ENCODE data around the gene TGFA. TPM values are rescaled to one million over a fixed set of nuclear protein-coding genes. Genes with fewer than 3 reads are reported as not detected.

TGFA gene
- total and polyA plus RNA-seq, 7 experiments from 2014 or later = 0.44 to 3.2 (median 1.9) TPM; not detected in 1

- Histone ChIP-seq H3K27ac (ENCODE audit: low read depth, low read length) (no peak overlapping the region), H3K27me3 (ENCODE audit: control insufficient read depth in 2 of 2, insufficient read depth in 2 of 2, low read length in 2 of 2) (no peaks in the 10 kb centered on the region), H3K4me3 (ENCODE audit: low read length) (no peak overlapping the region), H3K36me3 (ENCODE audit: control insufficient read depth in 2 of 3, insufficient read depth in 3 of 3, low read length in 3 of 3) (no peaks in the 10 kb centered on the region), H3K9me3 (ENCODE audit: control insufficient read depth in 2 of 3, low read length in 3 of 3) (no peaks in the 10 kb centered on the region), H3K4me1 (ENCODE audit: control insufficient read depth in 2 of 2, insufficient read depth in 2 of 2, low read length in 2 of 2) (no peaks in the 10 kb centered on the region)
- Mint-ChIP-seq H3K4me3 (no peak overlapping the region), H3K36me3 (no peaks in the 10 kb centered on the region), H3K27ac (no peak overlapping the region), H3K9me3 (peaks cover 0 to 2% (median 0%) of the 10 kb centered on the region in 11 donors), H3K27me3 (peaks cover 0 to 29% (median 6%) of the 10 kb centered on the region in 5 donors), H3K4me1 (peaks cover 0 to 14% (median 0%) of the 10 kb centered on the region in 7 donors)
- ChIA-PET POLR2A (no interaction called here), CTCF (interaction anchor here (0.8 to 1.0 kb wide), 2 partner anchors 15 to 464 kb away, joined by 3 read pairs; no protein-coding TSS in a partner anchor)
- intact Hi-C loops (cut with micrococcal nuclease) = no loop called here
- ATAC-seq (no peak), DNase-seq (no peak)
Observed at GRCh38 chr2:70400539-70400938, 153.1 kb downstream of the TGFA start.

GRCh38 chr2:70399046-70399445, 154.6 kb downstream of the TGFA start:
- no peak overlapping the region for H3K4me3 ChIP-seq (ENCODE audit: low read length)
- H3K36me3 ChIP-seq (ENCODE audit: control insufficient read depth in 2 of 3, insufficient read depth in 3 of 3, low read length in 3 of 3) = no peaks in the 10 kb centered on the region
- no peaks in the 10 kb centered on the region for H3K9me3 ChIP-seq (ENCODE audit: control insufficient read depth in 2 of 3, low read length in 3 of 3)
- Mint-ChIP-seq H3K4me1 (peaks cover 0 to 14% (median 0%) of the 10 kb centered on the region in 7 donors), H3K36me3 (no peaks in the 10 kb centered on the region), H3K27ac (no peak overlapping the region), H3K27me3 (peaks cover 0 to 33% (median 6%) of the 10 kb centered on the region in 5 donors), H3K9me3 (peaks cover 0 to 4% (median 0%) of the 10 kb centered on the region in 11 donors), H3K4me3 (no peak overlapping the region)
- no peak for DNase-seq
- H3K27ac ChIP-seq (ENCODE audit: low read depth, low read length) = no peak overlapping the region
- POLR2A ChIA-PET = no interaction called here
- intact Hi-C loops (cut with micrococcal nuclease) = no loop called here
- no peaks in the 10 kb centered on the region for H3K4me1 ChIP-seq (ENCODE audit: control insufficient read depth in 2 of 2, insufficient read depth in 2 of 2, low read length in 2 of 2)
- no peaks in the 10 kb centered on the region for H3K27me3 ChIP-seq (ENCODE audit: control insufficient read depth in 2 of 2, insufficient read depth in 2 of 2, low read length in 2 of 2)
- CTCF ChIA-PET = no interaction called here
- ATAC-seq = no peak

Other genes starting within 250 kb of the TGFA start
- gene ADD2, start 214.4 kb upstream of the TGFA start, total RNA-seq = 10 to 100 TPM in 1 of 5 experiments, 1 to 10 TPM in 4; 5.8 to 18.8 (median 7.7) TPM
- 1 to 10 TPM; 1.8 to 5.3 TPM for gene ADD2, start 214.4 kb upstream of the TGFA start, polyA plus RNA-seq
- not detected for gene FIGLA, start 236.8 kb upstream of the TGFA start, total RNA-seq
- gene FIGLA, start 236.8 kb upstream of the TGFA start, polyA plus RNA-seq = not detected

All from naive thymus-derived CD4-positive, alpha-beta T cell (primary cell).